OCI-LY7 (cell line): Measurements from ENCODE around the gene L3MBTL3. TPM values are rescaled to one million over a fixed set of nuclear protein-coding genes. Genes with fewer than 3 reads are reported as not detected.

ENCODE experiments used
- BruUV-seq: library from RNA; stranded (reverse); fragments of 400-500 nt; replicated peaks from 2 replicates; lab custom pipeline; 2021; lab: Mats Ljungman, UMichigan
- CTCF ChIA-PET: fragments of 300-600 bp; sonication (Branson Sonifier 250); formaldehyde crosslinking; loops from one replicate; lab custom pipeline; 2022; ENCODE audit warnings: antibody characterized with exemption; ENCODE audit not compliant: unreplicated experiment; lab: Charles Lee
- POLR2A ChIA-PET: fragments of 300-600 bp; sonication (Branson Sonifier 250); formaldehyde crosslinking; loops from one replicate; lab custom pipeline; 2022; ENCODE audit warnings: antibody characterized with exemption; lab: Charles Lee
- DNase-seq: peaks from one replicate; pipeline ENCODE4 v3.0.0-alpha.2; 2015; ENCODE audit warnings: low spot score
- H2AFZ ChIP-seq: fragments of 200-600 bp; sonication (generic), shearing (Covaris generic); 2 replicates; pipeline ENCODE4 v1.6.1; 2014; ENCODE audit warnings: mild to moderate bottlenecking, antibody characterized with exemption, low read length, moderate library complexity
- H3K27ac ChIP-seq: fragments of 200-600 bp; sonication (generic); 2 replicates; pipeline ENCODE4 v1.5.1; 2014; ENCODE audit warnings: mixed run types, low read depth, mild to moderate bottlenecking, moderate library complexity, low read length, inconsistent platforms; ENCODE audit not compliant: poor library complexity, severe bottlenecking
- H3K36me3 ChIP-seq: fragments of 200-600 bp; sonication (generic); 2 replicates; pipeline ENCODE4 v1.6.1; 2014; ENCODE audit warnings: mild to moderate bottlenecking, antibody characterized with exemption, low read length, moderate library complexity, mixed read lengths; ENCODE audit not compliant: insufficient read depth
- H3K4me1 ChIP-seq: fragments of 200-600 bp; sonication (generic); 2 replicates; pipeline ENCODE4 v1.5.1; 2014; ENCODE audit warnings: mild to moderate bottlenecking, low read length; ENCODE audit not compliant: insufficient read depth, poor library complexity, severe bottlenecking
- H3K4me2 ChIP-seq: fragments of 200-600 bp; sonication (generic); 2 replicates; pipeline ENCODE4 v1.6.1; 2014; ENCODE audit warnings: mild to moderate bottlenecking, low read length
- H3K4me3 ChIP-seq: fragments of 200-600 bp; sonication (generic); 2 replicates; pipeline ENCODE4 v1.5.1; 2014; ENCODE audit warnings: mild to moderate bottlenecking, low read depth, low read length; ENCODE audit not compliant: poor library complexity, severe bottlenecking
- H3K79me2 ChIP-seq: fragments of 200-600 bp; sonication (generic); 2 replicates; pipeline ENCODE4 v1.6.1; 2016; ENCODE audit warnings: low read depth, mild to moderate bottlenecking, low read length, moderate library complexity, mixed read lengths; ENCODE audit not compliant: insufficient read depth
- H3K9me2 ChIP-seq: fragments of 200-600 bp; sonication (generic); 2 replicates; pipeline ENCODE4 v1.6.1; 2016; ENCODE audit warnings: mild to moderate bottlenecking, low read length, mixed read lengths; ENCODE audit not compliant: insufficient read depth
- H3K9me3 ChIP-seq: fragments of 200-600 bp; sonication (generic); 2 replicates; pipeline ENCODE4 v1.6.1; 2014; ENCODE audit warnings: mild to moderate bottlenecking, mixed run types, low read length, mixed read lengths
- H4K20me1 ChIP-seq: fragments of 200-600 bp; sonication (generic); 2 replicates; pipeline ENCODE4 v1.6.1; 2014; ENCODE audit warnings: mild to moderate bottlenecking, antibody characterized with exemption, low read length, moderate library complexity, mixed read lengths; ENCODE audit not compliant: insufficient read depth
- CTCF ChIP-seq: fragments of 200-600 bp; sonication (generic); conservative IDR thresholded peaks from 2 replicates; pipeline ENCODE4 v1.5.1; 2014; ENCODE audit warnings: mild to moderate bottlenecking, antibody characterized with exemption, low read length, moderate library complexity, mixed read lengths
- EZH2phosphoT487 ChIP-seq: fragments of 200-600 bp; sonication (generic); IDR thresholded peaks from 2 replicates; pipeline ENCODE4 v1.6.1; 2018; ENCODE audit warnings: low read depth, borderline replicate concordance, mild to moderate bottlenecking, mixed run types, antibody characterized with exemption, low read length, moderate library complexity, mixed read lengths
- intact Hi-C: fragments of 100-400 bp; cut with micrococcal nuclease; formaldehyde crosslinking; loops from one replicate; pipeline ENCODE4 v1.10.0; 2022; ENCODE audit not compliant: unreplicated experiment
- total RNA-seq, 2 experiments: library from RNA; depleted of rRNA in 1 of 2; stranded (reverse); fragments of >200 nt in 1 of 2; shearing (Covaris generic) in 1 of 2; gene quantifications; 2 replicates each; pipeline ENCODE4 v1.2.3, GENCODE V29; 2014 to 2022

Gene L3MBTL3
- total RNA-seq, 2 experiments from 2014 or later, result 7.9 to 11.0 TPM

GRCh38 chr6:130176378-130176777, 158.0 kb downstream of the L3MBTL3 start:
- Histone ChIP-seq H3K79me2 (no peaks in the 10 kb centered on the region), H3K36me3 (no peaks in the 10 kb centered on the region), H3K27ac (no peak overlapping the region), H2AFZ (no peak overlapping the region), H3K9me3 (no peaks in the 10 kb centered on the region), H3K4me2 (no peak overlapping the region), H3K4me3 (no peak overlapping the region), H4K20me1 (no peaks in the 10 kb centered on the region), H3K9me2 (no peaks in the 10 kb centered on the region), H3K4me1 (no peaks in the 10 kb centered on the region)
- no peak for TF ChIP-seq CTCF
- no peak for TF ChIP-seq EZH2phosphoT487
- POLR2A ChIA-PET, result no interaction called here
- CTCF ChIA-PET, result no interaction called here
- intact Hi-C loops, result no loop called here
- no TSS peak for BruUV-seq
- no peak for DNase-seq

DNA sequence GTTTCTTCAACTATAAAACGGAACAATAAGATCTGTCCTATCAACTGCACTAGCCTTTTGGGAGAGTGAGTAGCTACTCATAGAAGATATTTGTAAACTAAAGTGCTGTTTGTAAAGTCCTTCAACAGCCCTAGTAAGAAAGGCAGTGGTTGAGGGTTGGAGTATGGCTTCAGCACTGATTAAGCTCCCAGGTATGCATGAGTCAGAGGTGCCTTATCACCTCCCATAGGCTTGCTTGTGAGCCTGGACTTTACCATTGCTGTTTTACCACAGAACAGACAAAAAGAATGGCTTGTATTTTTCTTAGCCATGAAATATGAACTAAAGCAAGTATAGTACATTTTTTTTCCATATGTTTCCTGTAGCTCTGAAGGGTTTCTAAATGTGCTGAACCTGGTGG, 160.3 kb downstream of the L3MBTL3 start:
- intact Hi-C loops, result no loop called here
- Histone ChIP-seq H2AFZ (no peak overlapping the region), H3K36me3 (no peaks in the 10 kb centered on the region), H3K9me3 (no peaks in the 10 kb centered on the region), H3K79me2 (no peaks in the 10 kb centered on the region), H3K4me1 (no peaks in the 10 kb centered on the region), H3K27ac (no peak overlapping the region), H3K4me3 (no peak overlapping the region), H3K9me2 (no peaks in the 10 kb centered on the region), H4K20me1 (no peaks in the 10 kb centered on the region), H3K4me2 (no peak overlapping the region)
- ChIA-PET CTCF (interaction anchor here (0.5 kb wide), 1 partner anchor 1474 kb away, joined by 3 read pairs; no protein-coding TSS in a partner anchor), POLR2A (interaction anchor here (0.5 to 1.4 kb wide), 4 partner anchors 8 to 16 kb away, joined by 3 read pairs; no protein-coding TSS in a partner anchor)
- DNase-seq, result no peak
- no TSS peak for BruUV-seq
- no peak for TF ChIP-seq EZH2phosphoT487
- TF ChIP-seq CTCF, result no peak

DNA sequence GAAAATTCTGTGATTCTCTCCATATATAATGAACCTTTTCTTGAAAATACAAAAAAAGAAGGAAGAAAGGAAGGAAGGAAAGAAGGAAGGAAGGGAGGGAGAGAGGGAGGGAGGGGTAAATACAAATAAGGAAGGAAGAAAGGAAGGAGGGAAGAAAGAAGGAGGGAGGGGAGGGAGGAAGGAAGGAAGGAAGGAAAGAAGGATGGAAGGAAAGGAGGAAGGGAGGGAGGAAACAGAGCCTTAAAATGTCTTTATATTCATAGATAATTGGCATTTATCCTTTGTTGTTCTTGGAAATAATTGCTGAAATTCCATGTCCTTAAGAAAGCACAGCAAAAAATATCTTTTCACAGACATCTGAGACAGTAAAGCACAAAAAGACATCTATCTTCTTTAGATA, 164.1 kb downstream of the L3MBTL3 start:
- Histone ChIP-seq H3K36me3 (no peaks in the 10 kb centered on the region), H3K4me2 (no peak overlapping the region), H4K20me1 (no peaks in the 10 kb centered on the region), H3K27ac (no peak overlapping the region), H3K9me2 (no peaks in the 10 kb centered on the region), H3K4me1 (no peaks in the 10 kb centered on the region), H3K79me2 (no peaks in the 10 kb centered on the region), H3K4me3 (no peak overlapping the region), H3K9me3 (no peaks in the 10 kb centered on the region), H2AFZ (no peak overlapping the region)
- CTCF ChIA-PET, result no interaction called here
- TF ChIP-seq CTCF (no peak), EZH2phosphoT487 (no peak)
- no peak for DNase-seq
- BruUV-seq, result no TSS peak
- POLR2A ChIA-PET, result no interaction called here
- intact Hi-C loops, result no loop called here
